ENCODE results near the gene TMEM62. TPM values are rescaled to one million over a fixed set of nuclear protein-coding genes. Genes with fewer than 3 reads are reported as not detected.

The TMEM62 gene
- total and polyA plus RNA-seq, 9 of the 15 experiments (the other 6 are each of a cell fraction or from before 2014, with no cell fraction given), result 4.4 to 16.6 (median 11.1) TPM

DNA sequence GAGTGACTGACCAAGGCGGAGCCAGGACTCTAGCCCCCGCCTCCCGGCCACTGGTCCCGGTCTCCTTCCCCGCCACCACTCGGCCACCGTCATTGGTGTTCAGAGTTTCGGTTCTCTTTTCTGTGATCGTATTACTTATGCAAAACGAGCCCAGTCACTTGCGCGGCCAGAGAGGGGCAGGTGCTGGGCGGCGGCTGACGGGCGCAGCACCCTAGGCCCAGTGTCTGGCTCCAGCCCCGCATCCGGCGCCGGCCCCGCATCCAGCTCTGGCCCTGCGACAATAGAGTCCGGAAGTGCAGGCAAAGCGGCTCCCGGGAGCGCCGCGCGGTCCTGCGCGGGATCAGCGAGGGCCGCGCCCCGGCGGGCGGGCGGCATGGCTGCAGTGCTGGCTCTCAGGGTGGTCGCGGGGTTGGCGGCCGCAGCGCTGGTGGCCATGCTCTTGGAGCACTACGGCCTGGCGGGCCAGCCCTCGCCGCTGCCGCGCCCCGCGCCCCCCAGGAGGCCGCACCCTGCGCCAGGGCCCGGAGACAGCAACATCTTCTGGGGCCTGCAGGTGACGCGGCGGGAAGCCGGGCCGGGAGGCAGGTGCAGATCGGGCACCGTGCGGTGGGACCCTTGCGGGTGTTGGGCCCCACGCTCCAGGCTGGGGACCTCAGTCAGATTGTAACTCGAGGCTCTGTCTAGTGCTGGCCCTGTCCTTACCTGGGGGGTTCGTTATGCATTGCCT, at the start of gene TMEM62 (continued):
- TF ChIP-seq, protein P1, sequence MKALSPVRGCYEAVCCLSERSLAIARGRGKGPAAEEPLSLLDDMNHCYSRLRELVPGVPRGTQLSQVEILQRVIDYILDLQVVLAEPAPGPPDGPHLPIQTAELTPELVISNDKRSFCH (CRISPR knock-in tag; IDR thresholded peaks at IDR 0.05), result no peak
- TF ChIP-seq, protein P1 (tag; IDR thresholded peaks at IDR 0.05), result peak; percentile 83
- TF ChIP-seq, protein P2, sequence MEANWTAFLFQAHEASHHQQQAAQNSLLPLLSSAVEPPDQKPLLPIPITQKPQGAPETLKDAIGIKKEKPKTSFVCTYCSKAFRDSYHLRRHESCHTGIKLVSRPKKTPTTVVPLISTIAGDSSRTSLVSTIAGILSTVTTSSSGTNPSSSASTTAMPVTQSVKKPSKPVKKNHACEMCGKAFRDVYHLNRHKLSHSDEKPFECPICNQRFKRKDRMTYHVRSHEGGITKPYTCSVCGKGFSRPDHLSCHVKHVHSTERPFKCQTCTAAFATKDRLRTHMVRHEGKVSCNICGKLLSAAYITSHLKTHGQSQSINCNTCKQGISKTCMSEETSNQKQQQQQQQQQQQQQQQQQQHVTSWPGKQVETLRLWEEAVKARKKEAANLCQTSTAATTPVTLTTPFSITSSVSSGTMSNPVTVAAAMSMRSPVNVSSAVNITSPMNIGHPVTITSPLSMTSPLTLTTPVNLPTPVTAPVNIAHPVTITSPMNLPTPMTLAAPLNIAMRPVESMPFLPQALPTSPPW (CRISPR knock-in tag; IDR thresholded peaks at IDR 0.05), result peak; percentile 39
- TF ChIP-seq PHF8 (IDR thresholded peaks at IDR 0.05; ENCODE audit: borderline replicate concordance, low read length) (peak; percentile 85; the same call in 1 of the 2 replicates), NFE2 (IDR thresholded peaks at IDR 0.05; ENCODE audit: low read depth) (peak; percentile 53), ZNF507 (tag; conservative IDR thresholded peaks at IDR 0.05) (no peak), ZNF77 (CRISPR knock-in tag; IDR thresholded peaks at IDR 0.05) (no peak), CREB1 (IDR thresholded peaks at IDR 0.05) (no peak), CREB1 (CRISPR knock-in tag; IDR thresholded peaks at IDR 0.05) (no peak), ZNF699 (CRISPR knock-in tag; IDR thresholded peaks at IDR 0.05; ENCODE audit: insufficient replicate concordance) (no peak), ELF1 (tag; IDR thresholded peaks at IDR 0.05) (peak; percentile 92), ATF7 (IDR thresholded peaks at IDR 0.05) (peak; percentile 73; the same call in 1 of the 2 replicates), SIN3B (IDR thresholded peaks at IDR 0.05; ENCODE audit: low read depth) (peak; percentile 63), TCF7L2 (IDR thresholded peaks at IDR 0.05; ENCODE audit: low read depth, low read length) (no peak), NR2C1 (IDR thresholded peaks at IDR 0.05) (no peak), NR2C1 (tag; IDR thresholded peaks at IDR 0.05) (no peak), POLR2A (conservative IDR thresholded peaks at IDR 0.05) (peak; percentile 89)
- TF ChIP-seq, protein P3, sequence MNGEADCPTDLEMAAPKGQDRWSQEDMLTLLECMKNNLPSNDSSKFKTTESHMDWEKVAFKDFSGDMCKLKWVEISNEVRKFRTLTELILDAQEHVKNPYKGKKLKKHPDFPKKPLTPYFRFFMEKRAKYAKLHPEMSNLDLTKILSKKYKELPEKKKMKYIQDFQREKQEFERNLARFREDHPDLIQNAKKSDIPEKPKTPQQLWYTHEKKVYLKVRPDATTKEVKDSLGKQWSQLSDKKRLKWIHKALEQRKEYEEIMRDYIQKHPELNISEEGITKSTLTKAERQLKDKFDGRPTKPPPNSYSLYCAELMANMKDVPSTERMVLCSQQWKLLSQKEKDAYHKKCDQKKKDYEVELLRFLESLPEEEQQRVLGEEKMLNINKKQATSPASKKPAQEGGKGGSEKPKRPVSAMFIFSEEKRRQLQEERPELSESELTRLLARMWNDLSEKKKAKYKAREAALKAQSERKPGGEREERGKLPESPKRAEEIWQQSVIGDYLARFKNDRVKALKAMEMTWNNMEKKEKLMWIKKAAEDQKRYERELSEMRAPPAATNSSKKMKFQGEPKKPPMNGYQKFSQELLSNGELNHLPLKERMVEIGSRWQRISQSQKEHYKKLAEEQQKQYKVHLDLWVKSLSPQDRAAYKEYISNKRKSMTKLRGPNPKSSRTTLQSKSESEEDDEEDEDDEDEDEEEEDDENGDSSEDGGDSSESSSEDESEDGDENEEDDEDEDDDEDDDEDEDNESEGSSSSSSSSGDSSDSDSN (IDR thresholded peaks at IDR 0.05; ENCODE audit: borderline replicate concordance in 1 of 2, low read depth in 2 of 2, low read length in 2 of 2), result peak; percentile 69 to 87; a peak in 3 of 4 replicates
- TF ChIP-seq, protein P4, sequence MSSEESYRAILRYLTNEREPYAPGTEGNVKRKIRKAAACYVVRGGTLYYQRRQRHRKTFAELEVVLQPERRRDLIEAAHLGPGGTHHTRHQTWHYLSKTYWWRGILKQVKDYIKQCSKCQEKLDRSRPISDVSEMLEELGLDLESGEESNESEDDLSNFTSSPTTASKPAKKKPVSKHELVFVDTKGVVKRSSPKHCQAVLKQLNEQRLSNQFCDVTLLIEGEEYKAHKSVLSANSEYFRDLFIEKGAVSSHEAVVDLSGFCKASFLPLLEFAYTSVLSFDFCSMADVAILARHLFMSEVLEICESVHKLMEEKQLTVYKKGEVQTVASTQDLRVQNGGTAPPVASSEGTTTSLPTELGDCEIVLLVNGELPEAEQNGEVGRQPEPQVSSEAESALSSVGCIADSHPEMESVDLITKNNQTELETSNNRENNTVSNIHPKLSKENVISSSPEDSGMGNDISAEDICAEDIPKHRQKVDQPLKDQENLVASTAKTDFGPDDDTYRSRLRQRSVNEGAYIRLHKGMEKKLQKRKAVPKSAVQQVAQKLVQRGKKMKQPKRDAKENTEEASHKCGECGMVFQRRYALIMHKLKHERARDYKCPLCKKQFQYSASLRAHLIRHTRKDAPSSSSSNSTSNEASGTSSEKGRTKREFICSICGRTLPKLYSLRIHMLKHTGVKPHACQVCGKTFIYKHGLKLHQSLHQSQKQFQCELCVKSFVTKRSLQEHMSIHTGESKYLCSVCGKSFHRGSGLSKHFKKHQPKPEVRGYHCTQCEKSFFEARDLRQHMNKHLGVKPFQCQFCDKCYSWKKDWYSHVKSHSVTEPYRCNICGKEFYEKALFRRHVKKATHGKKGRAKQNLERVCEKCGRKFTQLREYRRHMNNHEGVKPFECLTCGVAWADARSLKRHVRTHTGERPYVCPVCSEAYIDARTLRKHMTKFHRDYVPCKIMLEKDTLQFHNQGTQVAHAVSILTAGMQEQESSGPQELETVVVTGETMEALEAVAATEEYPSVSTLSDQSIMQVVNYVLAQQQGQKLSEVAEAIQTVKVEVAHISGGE (CRISPR knock-in tag; IDR thresholded peaks at IDR 0.05), result peak in 2 of 3 experiments; percentile 47 to 49; a peak in 2 of 6 replicates
- TF ChIP-seq, protein P5, sequence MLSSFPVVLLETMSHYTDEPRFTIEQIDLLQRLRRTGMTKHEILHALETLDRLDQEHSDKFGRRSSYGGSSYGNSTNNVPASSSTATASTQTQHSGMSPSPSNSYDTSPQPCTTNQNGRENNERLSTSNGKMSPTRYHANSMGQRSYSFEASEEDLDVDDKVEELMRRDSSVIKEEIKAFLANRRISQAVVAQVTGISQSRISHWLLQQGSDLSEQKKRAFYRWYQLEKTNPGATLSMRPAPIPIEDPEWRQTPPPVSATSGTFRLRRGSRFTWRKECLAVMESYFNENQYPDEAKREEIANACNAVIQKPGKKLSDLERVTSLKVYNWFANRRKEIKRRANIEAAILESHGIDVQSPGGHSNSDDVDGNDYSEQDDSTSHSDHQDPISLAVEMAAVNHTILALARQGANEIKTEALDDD (IDR thresholded peaks at IDR 0.05), result 0 out of 2 replicates have a peak, but pooled peaks have one; percentile 23

Measured in K562 (cell line).